ENCODE data around the gene SRD5A1.
A peak's percentile ranks its signal among the peaks of the same experiment; 100 is the strongest.

SRD5A1 gene

GRCh38 chr5:6649186-6649585, 15.9 kb downstream of the SRD5A1 start:
- Histone ChIP-seq H3K27ac (ENCODE audit: low read length, poor library complexity, severe bottlenecking) (no peak overlapping the region), H3K36me3 (ENCODE audit: control insufficient read depth in 1 of 2, insufficient read depth in 2 of 2, low read depth in 1 of 2, low read length in 2 of 2) (peaks cover 15 to 23% of the 10 kb centered on the region in 2 experiments), H3K18ac (ENCODE audit: low read depth in 1 of 2, low read length in 2 of 2) (no peak overlapping the region), H2BK12ac (ENCODE audit: low read length in 2 of 2) (peak overlapping the region in 1 of 2 experiments; percentile 4), H2AFZ (ENCODE audit: low read depth, low read length) (no peak overlapping the region), H3K23ac (ENCODE audit: low read length in 2 of 2) (no peak overlapping the region), H3K9ac (ENCODE audit: low read length) (no peak overlapping the region), H2BK120ac (ENCODE audit: low read depth, low read length) (no peak overlapping the region), H3K4me2 (ENCODE audit: low read length, poor library complexity, severe bottlenecking) (no peak overlapping the region), H4K91ac (ENCODE audit: low read length) (no peak overlapping the region), H2BK15ac (ENCODE audit: low read depth, poor library complexity, severe bottlenecking) (no peak overlapping the region), H3K4me3 (ENCODE audit: insufficient read depth in 1 of 2, low read depth in 1 of 2, low read length in 2 of 2) (no peak overlapping the region), H3K14ac (ENCODE audit: low read length in 2 of 2) (no peak overlapping the region), H3K79me1 (replicated peaks; ENCODE audit: low read length, poor library complexity, severe bottlenecking) (peaks cover 32% of the 10 kb centered on the region), H4K8ac (ENCODE audit: low read length) (no peak overlapping the region), H3K4me1 (ENCODE audit: control insufficient read depth, insufficient read depth, low read depth, low read length) (peaks cover 2% of the 10 kb centered on the region), H3K9me3 (ENCODE audit: control insufficient read depth, low read length) (no peaks in the 10 kb centered on the region), H2BK5ac (ENCODE audit: low read depth, low read length, poor library complexity, severe bottlenecking) (no peak overlapping the region), H3K27me3 (ENCODE audit: control insufficient read depth in 1 of 2, insufficient read depth in 1 of 2, low read length in 2 of 2) (no peaks in the 10 kb centered on the region), H2AK5ac (ENCODE audit: low read length, severe bottlenecking) (no peak overlapping the region), H3K4ac (ENCODE audit: low read depth in 1 of 2, low read length in 2 of 2) (no peak overlapping the region)
- 32% methylated on average over 10 of the region's 10 CpGs for WGBS
- peak; percentile 8 for DNase-seq

GRCh38 chr5:6649681-6650080, 16.4 kb downstream of the SRD5A1 start:
- Histone ChIP-seq H3K36me3 (ENCODE audit: control insufficient read depth in 1 of 2, insufficient read depth in 2 of 2, low read depth in 1 of 2, low read length in 2 of 2) (peaks cover 17 to 18% of the 10 kb centered on the region in 2 experiments), H3K4me3 (ENCODE audit: insufficient read depth in 1 of 2, low read depth in 1 of 2, low read length in 2 of 2) (no peak overlapping the region), H4K8ac (ENCODE audit: low read length) (no peak overlapping the region), H2BK15ac (ENCODE audit: low read depth, poor library complexity, severe bottlenecking) (no peak overlapping the region), H3K79me1 (replicated peaks; ENCODE audit: low read length, poor library complexity, severe bottlenecking) (peaks cover 29% of the 10 kb centered on the region), H3K9ac (ENCODE audit: low read length) (no peak overlapping the region), H2BK120ac (ENCODE audit: low read depth, low read length) (no peak overlapping the region), H2BK12ac (ENCODE audit: low read length in 2 of 2) (no peak overlapping the region), H3K18ac (ENCODE audit: low read depth in 1 of 2, low read length in 2 of 2) (no peak overlapping the region), H3K9me3 (ENCODE audit: control insufficient read depth, low read length) (no peaks in the 10 kb centered on the region), H2AK5ac (ENCODE audit: low read length, severe bottlenecking) (no peak overlapping the region), H4K91ac (ENCODE audit: low read length) (no peak overlapping the region), H3K4ac (ENCODE audit: low read depth in 1 of 2, low read length in 2 of 2) (no peak overlapping the region), H3K27ac (ENCODE audit: low read length, poor library complexity, severe bottlenecking) (no peak overlapping the region), H2AFZ (ENCODE audit: low read depth, low read length) (no peak overlapping the region), H3K27me3 (ENCODE audit: control insufficient read depth in 1 of 2, insufficient read depth in 1 of 2, low read length in 2 of 2) (no peaks in the 10 kb centered on the region), H3K23ac (ENCODE audit: low read length in 2 of 2) (no peak overlapping the region), H2BK5ac (ENCODE audit: low read depth, low read length, poor library complexity, severe bottlenecking) (no peak overlapping the region), H3K4me2 (ENCODE audit: low read length, poor library complexity, severe bottlenecking) (no peak overlapping the region), H3K4me1 (ENCODE audit: control insufficient read depth, insufficient read depth, low read depth, low read length) (peaks cover 2% of the 10 kb centered on the region), H3K14ac (ENCODE audit: low read length in 2 of 2) (no peak overlapping the region)
- no peak for DNase-seq
- 100% methylated on average over 5 of the region's 9 CpGs for WGBS

GRCh38 chr5:6652025-6652424, 18.8 kb downstream of the SRD5A1 start:
- H2AK5ac ChIP-seq (ENCODE audit: low read length, severe bottlenecking): no peak overlapping the region
- H4K8ac ChIP-seq (ENCODE audit: low read length): no peak overlapping the region
- H4K91ac ChIP-seq (ENCODE audit: low read length): no peak overlapping the region
- H3K36me3 ChIP-seq (ENCODE audit: control insufficient read depth in 1 of 2, insufficient read depth in 2 of 2, low read depth in 1 of 2, low read length in 2 of 2): peaks cover 23 to 38% of the 10 kb centered on the region in 2 experiments
- H2BK120ac ChIP-seq (ENCODE audit: low read depth, low read length): no peak overlapping the region
- no peak overlapping the region for H3K18ac ChIP-seq (ENCODE audit: low read depth in 1 of 2, low read length in 2 of 2)
- H3K4me2 ChIP-seq (ENCODE audit: low read length, poor library complexity, severe bottlenecking): no peak overlapping the region
- DNase-seq: no peak
- no peaks in the 10 kb centered on the region for H3K27me3 ChIP-seq (ENCODE audit: control insufficient read depth in 1 of 2, insufficient read depth in 1 of 2, low read length in 2 of 2)
- 89% methylated on average over 5 of the region's 6 CpGs for WGBS
- no peak overlapping the region for H3K4me3 ChIP-seq (ENCODE audit: insufficient read depth in 1 of 2, low read depth in 1 of 2, low read length in 2 of 2)
- H3K14ac ChIP-seq (ENCODE audit: low read length in 2 of 2): no peak overlapping the region
- no peak overlapping the region for H3K9ac ChIP-seq (ENCODE audit: low read length)
- H2BK5ac ChIP-seq (ENCODE audit: low read depth, low read length, poor library complexity, severe bottlenecking): no peak overlapping the region
- no peak overlapping the region for H2BK15ac ChIP-seq (ENCODE audit: low read depth, poor library complexity, severe bottlenecking)
- H3K4me1 ChIP-seq (ENCODE audit: control insufficient read depth, insufficient read depth, low read depth, low read length): peaks cover 2% of the 10 kb centered on the region
- H3K9me3 ChIP-seq (ENCODE audit: control insufficient read depth, low read length): peaks cover 19% of the 10 kb centered on the region
- no peak overlapping the region for H3K23ac ChIP-seq (ENCODE audit: low read length in 2 of 2)
- H2AFZ ChIP-seq (ENCODE audit: low read depth, low read length): no peak overlapping the region
- H2BK12ac ChIP-seq (ENCODE audit: low read length in 2 of 2): no peak overlapping the region
- peaks cover 25% of the 10 kb centered on the region for H3K79me1 ChIP-seq (replicated peaks; ENCODE audit: low read length, poor library complexity, severe bottlenecking)
- H3K27ac ChIP-seq (ENCODE audit: low read length, poor library complexity, severe bottlenecking): no peak overlapping the region
- H3K4ac ChIP-seq (ENCODE audit: low read depth in 1 of 2, low read length in 2 of 2): peak overlapping the region in 1 of 2 experiments; percentile 67

GRCh38 chr5:6655432-6655831, 22.2 kb downstream of the SRD5A1 start:
- 96% methylated on average over 8 of the region's 8 CpGs for WGBS
- peaks cover 18% of the 10 kb centered on the region for H3K79me1 ChIP-seq (replicated peaks; ENCODE audit: low read length, poor library complexity, severe bottlenecking)
- no peak for DNase-seq
- no peak overlapping the region for H4K8ac ChIP-seq (ENCODE audit: low read length)
- H3K23ac ChIP-seq (ENCODE audit: low read length in 2 of 2): no peak overlapping the region
- no peak overlapping the region for H3K4me2 ChIP-seq (ENCODE audit: low read length, poor library complexity, severe bottlenecking)
- no peak overlapping the region for H3K4me3 ChIP-seq (ENCODE audit: insufficient read depth in 1 of 2, low read depth in 1 of 2, low read length in 2 of 2)
- peaks cover 24% of the 10 kb centered on the region for H3K9me3 ChIP-seq (ENCODE audit: control insufficient read depth, low read length)
- H2BK5ac ChIP-seq (ENCODE audit: low read depth, low read length, poor library complexity, severe bottlenecking): no peak overlapping the region
- H3K4ac ChIP-seq (ENCODE audit: low read depth in 1 of 2, low read length in 2 of 2): no peak overlapping the region
- no peaks in the 10 kb centered on the region for H3K27me3 ChIP-seq (ENCODE audit: control insufficient read depth in 1 of 2, insufficient read depth in 1 of 2, low read length in 2 of 2)
- H3K4me1 ChIP-seq (ENCODE audit: control insufficient read depth, insufficient read depth, low read depth, low read length): peaks cover 4% of the 10 kb centered on the region
- H3K36me3 ChIP-seq (ENCODE audit: control insufficient read depth in 1 of 2, insufficient read depth in 2 of 2, low read depth in 1 of 2, low read length in 2 of 2): peaks cover 40 to 65% of the 10 kb centered on the region in 2 experiments
- no peak overlapping the region for H3K18ac ChIP-seq (ENCODE audit: low read depth in 1 of 2, low read length in 2 of 2)
- H2BK120ac ChIP-seq (ENCODE audit: low read depth, low read length): no peak overlapping the region
- no peak overlapping the region for H2AFZ ChIP-seq (ENCODE audit: low read depth, low read length)
- H2BK12ac ChIP-seq (ENCODE audit: low read length in 2 of 2): no peak overlapping the region
- no peak overlapping the region for H3K14ac ChIP-seq (ENCODE audit: low read length in 2 of 2)
- H4K91ac ChIP-seq (ENCODE audit: low read length): no peak overlapping the region
- no peak overlapping the region for H2BK15ac ChIP-seq (ENCODE audit: low read depth, poor library complexity, severe bottlenecking)
- no peak overlapping the region for H2AK5ac ChIP-seq (ENCODE audit: low read length, severe bottlenecking)
- H3K9ac ChIP-seq (ENCODE audit: low read length): no peak overlapping the region
- no peak overlapping the region for H3K27ac ChIP-seq (ENCODE audit: low read length, poor library complexity, severe bottlenecking)
